Breast epithelium (tissue), 3 donors: ENCODE data around the gene MEX3C.

Experiments
- POLR2A ChIP-seq: fragments of 450-650 bp; IDR thresholded peaks from one replicate; pipeline ENCODE4 v1.6.1; 2016; ENCODE audit warnings: antibody characterized with exemption, mild to moderate bottlenecking, moderate library complexity
- POLR2AphosphoS5 ChIP-seq, 3 donors: sonication (generic); formaldehyde crosslinking; IDR thresholded peaks; one replicate each; pipeline ENCODE4 v1.6.1; 2017; ENCODE audit warnings: antibody characterized with exemption in 3 of 3
- TF ChIP-seq, protein P1 (sequence below), 3 donors: fragments of 450-650 bp; IDR thresholded peaks; one replicate each; pipeline ENCODE4 v1.5.1; 2016 to 2017; ENCODE audit warnings: antibody characterized with exemption in 3 of 3, mild to moderate bottlenecking in 3 of 3, moderate library complexity in 3 of 3

DNA sequence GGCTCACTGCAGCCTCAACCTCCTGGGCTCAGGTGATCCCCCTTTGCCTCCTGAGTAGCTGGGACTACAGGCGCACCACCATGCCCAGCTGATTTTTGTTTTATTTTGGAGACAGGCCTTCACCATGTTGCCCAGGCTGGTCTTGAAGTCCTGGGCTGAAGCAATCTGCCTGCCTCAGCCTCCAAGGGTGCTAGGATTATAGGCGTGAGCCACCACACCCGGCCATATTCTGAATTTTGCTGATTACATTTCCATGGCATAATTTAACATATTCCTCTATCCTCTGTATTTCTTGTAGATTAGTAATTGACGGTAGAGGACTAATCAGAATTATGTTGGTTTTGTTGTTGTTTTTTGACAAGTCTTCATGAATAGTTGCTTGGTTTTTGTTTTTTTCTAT is 50.6 kb downstream of the MEX3C start:
- TF ChIP-seq, protein P1, sequence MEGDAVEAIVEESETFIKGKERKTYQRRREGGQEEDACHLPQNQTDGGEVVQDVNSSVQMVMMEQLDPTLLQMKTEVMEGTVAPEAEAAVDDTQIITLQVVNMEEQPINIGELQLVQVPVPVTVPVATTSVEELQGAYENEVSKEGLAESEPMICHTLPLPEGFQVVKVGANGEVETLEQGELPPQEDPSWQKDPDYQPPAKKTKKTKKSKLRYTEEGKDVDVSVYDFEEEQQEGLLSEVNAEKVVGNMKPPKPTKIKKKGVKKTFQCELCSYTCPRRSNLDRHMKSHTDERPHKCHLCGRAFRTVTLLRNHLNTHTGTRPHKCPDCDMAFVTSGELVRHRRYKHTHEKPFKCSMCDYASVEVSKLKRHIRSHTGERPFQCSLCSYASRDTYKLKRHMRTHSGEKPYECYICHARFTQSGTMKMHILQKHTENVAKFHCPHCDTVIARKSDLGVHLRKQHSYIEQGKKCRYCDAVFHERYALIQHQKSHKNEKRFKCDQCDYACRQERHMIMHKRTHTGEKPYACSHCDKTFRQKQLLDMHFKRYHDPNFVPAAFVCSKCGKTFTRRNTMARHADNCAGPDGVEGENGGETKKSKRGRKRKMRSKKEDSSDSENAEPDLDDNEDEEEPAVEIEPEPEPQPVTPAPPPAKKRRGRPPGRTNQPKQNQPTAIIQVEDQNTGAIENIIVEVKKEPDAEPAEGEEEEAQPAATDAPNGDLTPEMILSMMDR (IDR thresholded peaks at IDR 0.05): no peak
- TF ChIP-seq POLR2AphosphoS5 (IDR thresholded peaks at IDR 0.05): no peak
- TF ChIP-seq POLR2A: no peak
